NCI-H345 treated with DMSO at 0.1 percent for 48 hours (cell line): ENCODE results near the gene SMAP1.

Experiments
- DNase-seq: peaks from one replicate; lab custom pipeline; 2025; ENCODE audit not compliant: unreplicated experiment; lab: John Stamatoyannopoulos, UW

The SMAP1 gene

GRCh38 chr6:70884074-70884983 is 216.6 kb downstream of the SMAP1 start:
- DNase-seq, result peak; percentile 60

- DNase-seq, result no peak
Observed at GRCh38 chr6:70886071-70886470, 218.4 kb downstream of the SMAP1 start.

- no peak for DNase-seq
Observed at GRCh38 chr6:70886661-70887060, 219.0 kb downstream of the SMAP1 start.

GRCh38 chr6:70889270-70889669 is 221.6 kb downstream of the SMAP1 start:
- no peak for DNase-seq

- no peak for DNase-seq
Observed at GRCh38 chr6:70894001-70894400, 226.3 kb downstream of the SMAP1 start.

GRCh38 chr6:70900047-70900446 is 232.4 kb downstream of the SMAP1 start:
- no peak for DNase-seq

- no peak for DNase-seq
Observed at GRCh38 chr6:70901324-70901723, 233.6 kb downstream of the SMAP1 start.

GRCh38 chr6:70903665-70904452 is 236.2 kb downstream of the SMAP1 start:
- no peak for DNase-seq

GRCh38 chr6:70905742-70906141 is 238.1 kb downstream of the SMAP1 start:
- no peak for DNase-seq
